ENCODE measurements around the gene OR2G2.

DNA sequence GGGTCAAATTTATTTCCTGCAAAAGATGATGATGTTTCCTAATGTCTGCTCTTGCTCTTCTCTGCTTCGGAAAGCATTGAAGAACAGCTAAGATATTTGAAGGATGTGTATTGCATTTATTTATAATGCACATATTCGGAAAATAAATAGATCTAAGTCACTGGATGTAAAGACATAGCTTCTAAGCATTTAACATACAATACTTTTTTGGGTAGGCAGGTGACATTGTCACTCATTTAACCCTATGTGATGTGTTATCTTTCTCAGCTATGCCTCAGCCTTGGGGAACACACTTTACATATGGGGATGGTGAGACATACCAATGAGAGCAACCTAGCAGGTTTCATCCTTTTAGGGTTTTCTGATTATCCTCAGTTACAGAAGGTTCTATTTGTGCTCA lies at the start of gene OR2G2:
- TF ChIP-seq, protein P1, sequence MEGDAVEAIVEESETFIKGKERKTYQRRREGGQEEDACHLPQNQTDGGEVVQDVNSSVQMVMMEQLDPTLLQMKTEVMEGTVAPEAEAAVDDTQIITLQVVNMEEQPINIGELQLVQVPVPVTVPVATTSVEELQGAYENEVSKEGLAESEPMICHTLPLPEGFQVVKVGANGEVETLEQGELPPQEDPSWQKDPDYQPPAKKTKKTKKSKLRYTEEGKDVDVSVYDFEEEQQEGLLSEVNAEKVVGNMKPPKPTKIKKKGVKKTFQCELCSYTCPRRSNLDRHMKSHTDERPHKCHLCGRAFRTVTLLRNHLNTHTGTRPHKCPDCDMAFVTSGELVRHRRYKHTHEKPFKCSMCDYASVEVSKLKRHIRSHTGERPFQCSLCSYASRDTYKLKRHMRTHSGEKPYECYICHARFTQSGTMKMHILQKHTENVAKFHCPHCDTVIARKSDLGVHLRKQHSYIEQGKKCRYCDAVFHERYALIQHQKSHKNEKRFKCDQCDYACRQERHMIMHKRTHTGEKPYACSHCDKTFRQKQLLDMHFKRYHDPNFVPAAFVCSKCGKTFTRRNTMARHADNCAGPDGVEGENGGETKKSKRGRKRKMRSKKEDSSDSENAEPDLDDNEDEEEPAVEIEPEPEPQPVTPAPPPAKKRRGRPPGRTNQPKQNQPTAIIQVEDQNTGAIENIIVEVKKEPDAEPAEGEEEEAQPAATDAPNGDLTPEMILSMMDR (IDR thresholded peaks at IDR 0.05), result no peak
- TF ChIP-seq EP300 (IDR thresholded peaks at IDR 0.05), result no peak
